HL-60 (cell line): Measurements from ENCODE around the gene PEX10.

Source experiments
- DNase-seq, 2 experiments: peaks; one replicate each; pipeline ENCODE4 v3.0.0-alpha.2; 2010 to 2020; ENCODE audit warnings: low read depth in 1 of 2, low spot score in 1 of 2
- H3K27ac ChIP-seq: fragments of 250-450 bp; sonication (Bioruptor Pico); replicated peaks from 2 replicates; pipeline ENCODE4 v1.5.1; 2020; ENCODE audit warnings: mild to moderate bottlenecking, moderate library complexity
- H3K27me3 ChIP-seq: fragments of 250-450 bp; sonication (Bioruptor Pico); 2 replicates; pipeline ENCODE4 v1.5.1; 2021; ENCODE audit warnings: mild to moderate bottlenecking, moderate library complexity; ENCODE audit not compliant: insufficient read depth, poor library complexity, severe bottlenecking
- H3K4me3 ChIP-seq: replicated peaks from 2 replicates; pipeline ENCODE4 v1.5.1; 2011; ENCODE audit warnings: mild to moderate bottlenecking, control low read depth, low read length; ENCODE audit not compliant: insufficient read depth
- GABPA ChIP-seq: IDR thresholded peaks from 2 replicates; pipeline ENCODE4 v1.6.1; 2012; ENCODE audit warnings: low read depth
- POLR2AphosphoS5 ChIP-seq: IDR thresholded peaks from 2 replicates; pipeline ENCODE4 v1.6.1; 2012; ENCODE audit warnings: low read depth
- REST ChIP-seq: IDR thresholded peaks from 2 replicates; pipeline ENCODE4 v1.6.1; 2012; ENCODE audit warnings: low read depth; ENCODE audit not compliant: insufficient replicate concordance
- SPI1 ChIP-seq: IDR thresholded peaks from 2 replicates; pipeline ENCODE4 v1.6.1; 2012; ENCODE audit warnings: low read depth, mild to moderate bottlenecking, borderline replicate concordance
- TF ChIP-seq, protein P1 (sequence below): IDR thresholded peaks from one replicate; pipeline ENCODE4 v1.5.1; 2011; ENCODE audit warnings: low read length, control low read depth, inconsistent platforms; ENCODE audit not compliant: insufficient read depth

PEX10 gene

DNA sequence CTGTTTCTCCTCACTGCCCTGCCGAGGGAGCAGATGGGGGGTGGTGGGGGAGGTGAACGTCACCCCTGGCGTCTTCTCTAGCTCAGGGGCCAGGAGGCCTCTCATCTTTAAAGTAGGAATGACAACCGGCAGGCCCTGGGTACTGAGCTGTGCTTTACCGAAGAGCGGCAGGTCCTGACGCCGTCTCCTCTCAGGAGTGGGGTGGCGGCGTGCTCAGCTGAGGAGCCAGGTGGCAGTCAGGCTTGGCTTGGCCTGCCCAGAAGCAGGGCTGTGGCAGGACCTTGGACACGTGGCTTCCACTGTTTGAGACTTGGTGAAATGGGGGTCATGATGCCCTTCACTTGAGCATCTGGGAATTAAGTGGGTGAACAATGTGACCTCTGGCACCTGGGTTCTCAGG lies 17.6 kb downstream of the PEX10 start:
- H3K4me3 ChIP-seq = no peak overlapping the region
- no peaks in the 10 kb centered on the region for H3K27me3 ChIP-seq
- no peak for DNase-seq
- TF ChIP-seq POLR2AphosphoS5 = no peak
- no peak for TF ChIP-seq REST
- TF ChIP-seq SPI1 = no peak
- TF ChIP-seq GABPA = no peak
- TF ChIP-seq, protein P1, sequence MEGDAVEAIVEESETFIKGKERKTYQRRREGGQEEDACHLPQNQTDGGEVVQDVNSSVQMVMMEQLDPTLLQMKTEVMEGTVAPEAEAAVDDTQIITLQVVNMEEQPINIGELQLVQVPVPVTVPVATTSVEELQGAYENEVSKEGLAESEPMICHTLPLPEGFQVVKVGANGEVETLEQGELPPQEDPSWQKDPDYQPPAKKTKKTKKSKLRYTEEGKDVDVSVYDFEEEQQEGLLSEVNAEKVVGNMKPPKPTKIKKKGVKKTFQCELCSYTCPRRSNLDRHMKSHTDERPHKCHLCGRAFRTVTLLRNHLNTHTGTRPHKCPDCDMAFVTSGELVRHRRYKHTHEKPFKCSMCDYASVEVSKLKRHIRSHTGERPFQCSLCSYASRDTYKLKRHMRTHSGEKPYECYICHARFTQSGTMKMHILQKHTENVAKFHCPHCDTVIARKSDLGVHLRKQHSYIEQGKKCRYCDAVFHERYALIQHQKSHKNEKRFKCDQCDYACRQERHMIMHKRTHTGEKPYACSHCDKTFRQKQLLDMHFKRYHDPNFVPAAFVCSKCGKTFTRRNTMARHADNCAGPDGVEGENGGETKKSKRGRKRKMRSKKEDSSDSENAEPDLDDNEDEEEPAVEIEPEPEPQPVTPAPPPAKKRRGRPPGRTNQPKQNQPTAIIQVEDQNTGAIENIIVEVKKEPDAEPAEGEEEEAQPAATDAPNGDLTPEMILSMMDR = no peak
- no peak overlapping the region for H3K27ac ChIP-seq

GRCh38 chr1:2394220-2394619 lies 18.1 kb downstream of the PEX10 start:
- TF ChIP-seq REST (no peak), POLR2AphosphoS5 (no peak), SPI1 (no peak), GABPA (no peak)
- TF ChIP-seq, protein P1 = no peak
- Histone ChIP-seq H3K4me3 (no peak overlapping the region), H3K27ac (no peak overlapping the region), H3K27me3 (no peaks in the 10 kb centered on the region)
- no peak for DNase-seq

DNA sequence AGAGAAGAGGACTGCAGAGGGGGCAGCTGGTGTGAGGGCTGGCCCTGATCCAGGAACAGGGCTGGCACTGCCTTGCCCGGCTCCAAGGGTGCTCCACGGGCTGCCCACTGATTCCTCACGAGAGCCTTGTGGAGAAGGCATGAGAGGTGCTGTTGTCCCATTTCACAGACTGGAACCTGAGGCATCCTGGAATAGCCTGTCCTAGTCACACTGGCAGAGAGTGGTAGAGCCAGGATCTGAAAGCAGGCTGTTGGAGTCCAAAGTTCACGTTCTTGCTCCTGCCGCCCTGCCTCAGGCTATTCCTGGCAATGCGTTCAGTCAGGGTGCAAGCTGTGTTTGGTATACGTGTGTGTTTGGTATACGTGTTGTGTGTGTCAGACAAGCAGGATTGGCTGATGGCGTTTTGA lies 18.9 kb downstream of the PEX10 start:
- Histone ChIP-seq H3K27me3 (no peaks in the 10 kb centered on the region), H3K4me3 (no peak overlapping the region), H3K27ac (no peak overlapping the region)

More for the DNA sequence above, 18.9 kb downstream of the PEX10 start:
- no peak for DNase-seq
- TF ChIP-seq, protein P1 = no peak
- TF ChIP-seq SPI1 (no peak), REST (no peak), GABPA (no peak), POLR2AphosphoS5 (no peak)
